Activated CD4-positive, alpha-beta T cell treated with anti-CD3 and anti-CD28 coated beads, Interleukin-2, amount 50 U/mL, for 4 hours (primary cell): ENCODE data around the gene NUP210.

Experiments
- DNase-seq, 2 experiments: peaks; one replicate each; pipeline ENCODE4 v3.0.0-alpha.2; 2020

NUP210 gene

GRCh38 chr3:13286873-13287272, 133.2 kb downstream of the NUP210 start:
- no peak for DNase-seq

GRCh38 chr3:13285007-13285567, 135.0 kb downstream of the NUP210 start:
- no peak for DNase-seq

DNA sequence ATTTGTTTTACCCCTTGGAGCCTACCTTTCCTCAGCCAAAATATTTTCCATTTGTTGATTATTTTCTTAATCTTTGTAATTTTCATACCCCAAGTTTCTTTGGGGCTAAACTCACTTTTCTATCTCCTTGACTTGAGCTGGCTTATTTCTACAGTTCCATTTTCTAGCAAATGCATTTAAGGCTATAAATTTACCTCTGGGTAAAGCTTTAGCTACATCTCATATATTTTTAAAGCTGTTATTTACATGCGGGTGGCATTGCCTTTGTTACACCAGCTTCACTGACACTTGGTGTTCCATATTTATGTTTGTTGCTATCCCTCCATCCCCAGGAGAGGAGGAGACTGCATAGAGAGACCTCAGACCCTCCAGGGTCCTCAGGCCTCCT, 136.3 kb downstream of the NUP210 start:
- DNase-seq, result no peak

DNA sequence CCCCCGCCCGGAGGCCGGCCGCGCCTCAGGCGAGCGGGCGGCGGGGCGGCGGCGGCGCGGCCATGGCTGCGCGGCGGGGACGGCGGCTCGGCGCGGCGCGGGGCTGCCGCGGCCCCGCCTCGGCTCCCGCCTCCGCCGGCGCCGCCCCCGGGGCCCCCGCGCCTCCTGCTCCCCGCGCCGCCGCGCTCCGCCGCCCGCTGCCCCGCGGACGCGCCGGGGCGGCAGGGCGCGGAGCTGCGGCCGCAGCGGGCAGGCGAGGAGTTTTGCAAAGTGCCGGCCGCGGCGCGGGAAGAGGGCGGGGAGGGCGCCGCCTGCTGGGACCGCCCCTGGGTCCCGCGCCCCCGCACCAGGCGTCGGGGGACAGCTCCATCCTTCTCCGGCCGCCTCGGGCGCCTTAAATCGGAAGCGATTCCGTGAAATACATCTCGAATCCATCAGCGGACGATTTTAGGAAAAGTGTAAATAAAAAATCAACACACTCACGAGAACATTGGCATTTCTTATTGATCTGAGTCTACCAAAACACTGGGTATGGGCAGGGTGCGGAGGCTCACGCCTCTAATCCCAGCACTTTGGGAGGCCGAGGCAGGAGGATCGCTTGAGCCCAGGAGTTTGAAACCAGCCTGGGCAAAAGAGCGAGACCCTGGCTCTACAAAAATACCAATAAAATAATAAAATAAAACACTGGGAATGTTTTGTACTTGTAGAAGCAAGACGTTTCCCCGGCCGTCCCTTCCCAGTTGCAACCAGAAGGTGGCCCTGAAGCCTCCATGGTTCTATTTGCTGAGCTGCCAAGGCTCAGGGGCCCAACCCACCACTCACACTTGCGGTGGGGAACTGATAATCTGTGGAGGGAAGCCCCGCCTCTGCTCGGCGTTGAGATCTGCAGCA, 136.9 kb downstream of the NUP210 start:
- DNase-seq, result no peak

DNA sequence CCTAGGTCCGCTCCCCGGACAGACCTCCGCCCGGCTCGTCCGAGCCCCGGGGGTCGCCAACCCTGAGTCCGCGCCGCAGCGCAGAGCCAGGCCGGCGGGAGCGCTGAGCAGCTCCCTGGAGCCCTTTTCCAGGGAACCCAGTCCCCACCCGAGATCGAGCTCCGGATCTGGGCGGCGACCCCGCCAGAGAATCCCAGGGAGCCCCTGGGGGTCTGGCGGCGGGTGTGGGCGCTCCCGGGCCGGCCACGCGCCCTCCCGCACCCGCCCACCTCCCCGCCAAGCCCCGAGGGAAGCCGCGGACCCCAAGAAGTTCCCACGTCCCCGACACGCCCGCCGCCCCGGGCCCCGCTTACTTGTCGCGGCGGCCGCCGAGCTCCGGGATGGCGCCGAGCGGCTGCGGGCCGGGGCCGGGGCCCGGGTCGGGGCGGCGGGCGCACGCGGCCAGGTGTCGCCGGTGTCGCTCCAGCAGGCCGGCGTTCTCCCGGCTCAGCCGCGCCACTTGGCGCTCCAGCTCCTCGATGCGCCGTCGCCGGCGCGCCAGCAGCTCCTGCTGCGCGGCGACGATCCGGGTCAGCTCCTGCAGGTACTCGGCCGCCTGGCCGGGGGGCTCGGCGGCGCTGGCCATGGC, 137.7 kb downstream of the NUP210 start:
- no peak for DNase-seq

- DNase-seq, result no peak
Observed at GRCh38 chr3:13281507-13282357, 138.4 kb downstream of the NUP210 start.

DNA sequence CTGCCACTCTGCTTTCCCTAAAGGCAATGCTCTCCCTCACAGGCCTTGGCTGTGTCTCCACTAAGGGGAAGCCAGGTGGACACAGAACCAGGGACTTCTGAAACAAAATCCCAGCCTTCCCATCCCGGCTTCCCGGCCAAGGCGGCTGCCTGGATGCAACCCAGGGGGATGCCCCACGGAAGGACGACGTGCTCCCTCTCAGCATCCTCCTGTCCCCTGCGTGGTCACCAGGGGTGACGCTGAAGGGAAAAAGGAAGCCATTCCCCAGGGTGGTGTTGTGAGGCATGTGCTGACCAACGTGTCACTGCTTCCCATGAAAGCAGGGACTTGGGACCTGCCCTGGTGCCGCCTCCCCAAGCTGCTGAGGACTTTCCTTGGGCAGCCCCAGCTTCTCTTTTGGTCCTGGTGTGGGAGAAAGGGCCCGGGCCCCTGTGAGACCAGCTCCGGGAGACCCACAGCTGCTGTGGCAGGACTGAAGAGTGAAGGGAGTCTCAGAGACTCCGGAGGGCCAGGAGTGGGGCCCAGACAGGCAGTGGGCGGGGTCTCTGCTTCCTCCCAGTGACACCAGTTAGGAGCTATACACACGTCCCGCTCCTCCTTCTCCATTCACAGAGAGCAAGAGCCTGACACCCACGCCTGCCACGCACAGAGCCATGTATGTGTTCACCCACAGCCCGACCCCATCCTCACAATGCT, 139.2 kb downstream of the NUP210 start:
- no peak for DNase-seq

DNA sequence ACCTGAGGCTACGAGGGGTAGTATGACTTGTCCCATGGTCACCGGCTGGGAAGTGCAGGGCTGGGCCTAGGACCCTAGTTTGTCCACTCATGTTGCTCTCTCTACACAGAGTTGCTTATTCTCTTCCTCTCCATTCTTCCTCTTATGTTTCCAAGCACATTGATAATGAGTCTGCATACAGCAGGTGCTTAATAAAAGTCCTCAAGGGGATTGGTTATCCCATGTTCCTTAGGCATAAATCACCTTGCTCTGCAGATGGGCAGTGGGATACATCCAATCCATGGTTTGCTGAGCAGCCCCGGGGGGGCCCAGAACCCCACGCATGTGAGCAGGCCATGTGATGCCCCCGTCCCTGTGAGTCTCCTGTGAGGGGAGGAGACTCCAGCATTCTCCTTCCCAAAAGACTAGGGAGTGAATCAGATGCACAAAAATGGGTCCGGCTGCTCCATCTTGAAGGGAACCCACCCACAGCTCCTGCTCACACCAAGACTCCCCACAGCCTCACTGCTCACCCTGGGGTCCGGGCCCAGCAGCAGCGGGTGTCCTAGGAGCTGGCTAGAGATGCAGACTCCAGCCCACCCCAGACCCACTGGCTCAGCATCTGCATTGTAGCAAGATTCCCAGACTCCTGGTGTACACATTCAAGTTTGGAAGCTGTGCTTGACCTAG, 139.9 kb downstream of the NUP210 start:
- DNase-seq, result no peak

GRCh38 chr3:13279532-13279910, 140.6 kb downstream of the NUP210 start:
- no peak for DNase-seq

DNA sequence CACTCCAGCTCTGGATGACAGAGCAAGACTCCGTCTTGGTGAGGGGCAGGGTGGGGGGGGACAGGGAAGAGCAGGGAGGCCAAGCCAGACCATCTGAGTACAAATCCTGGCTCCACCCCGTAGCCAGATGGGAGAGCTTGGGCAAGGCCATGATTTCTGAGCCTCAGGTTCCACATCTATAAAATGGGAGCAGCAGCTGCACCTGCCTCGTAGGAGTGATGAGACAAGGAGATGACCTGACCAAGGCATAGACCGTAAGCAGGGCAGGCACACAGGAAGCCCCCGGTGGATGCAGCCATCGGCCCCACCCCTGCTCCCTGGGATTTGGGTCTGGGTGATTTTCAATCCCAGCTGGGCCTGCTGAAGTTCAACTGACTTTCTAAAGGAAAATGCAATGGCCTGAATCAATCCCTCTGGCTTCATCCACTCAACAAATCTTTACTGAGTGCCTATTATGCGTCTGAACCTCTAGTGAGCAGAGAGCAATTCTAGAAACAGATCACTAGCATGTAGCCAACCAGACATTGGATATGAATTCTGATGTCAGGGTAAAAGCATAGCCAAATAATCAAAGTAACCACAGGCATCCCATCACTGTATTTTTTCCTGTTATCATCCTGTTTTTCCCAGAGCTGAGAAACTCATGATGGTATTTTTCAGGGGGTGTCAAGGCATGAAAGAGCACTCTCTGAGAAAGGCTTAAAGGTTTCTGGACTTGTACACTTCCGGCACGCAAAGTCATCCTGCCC, 141.2 kb downstream of the NUP210 start:
- no peak for DNase-seq

DNA sequence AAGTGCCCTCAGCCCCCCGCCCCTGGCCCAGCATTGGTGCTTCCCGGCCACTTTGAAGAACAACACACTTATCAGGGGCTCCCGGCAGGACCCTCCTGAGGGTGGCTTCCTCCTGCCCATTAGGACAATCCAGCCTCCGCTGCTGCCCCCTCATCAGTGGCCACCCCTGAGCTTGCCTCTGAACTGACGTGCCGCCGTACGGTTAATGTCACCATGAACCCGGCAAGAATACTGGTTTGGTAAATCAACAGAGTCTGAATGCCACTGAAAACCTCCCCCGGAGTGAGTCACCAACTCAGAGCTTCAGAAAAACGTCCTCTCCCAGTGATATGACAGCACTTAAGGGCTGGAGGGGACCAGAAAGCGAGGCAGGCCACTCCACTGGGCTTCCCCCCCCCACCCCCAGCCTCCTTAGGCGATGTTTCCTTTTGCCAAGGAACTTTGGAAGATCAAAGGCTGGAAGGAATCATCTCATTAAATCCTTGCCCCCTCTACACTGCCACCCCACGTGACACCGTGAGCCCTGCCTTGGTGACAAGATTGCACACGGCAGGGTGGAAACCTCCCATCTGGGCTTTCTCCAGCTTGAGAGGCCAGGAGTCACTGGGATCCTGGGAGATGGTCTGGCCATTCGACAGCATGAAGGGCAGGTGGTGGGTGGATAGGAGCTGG, 142.1 kb downstream of the NUP210 start:
- no peak for DNase-seq

DNA sequence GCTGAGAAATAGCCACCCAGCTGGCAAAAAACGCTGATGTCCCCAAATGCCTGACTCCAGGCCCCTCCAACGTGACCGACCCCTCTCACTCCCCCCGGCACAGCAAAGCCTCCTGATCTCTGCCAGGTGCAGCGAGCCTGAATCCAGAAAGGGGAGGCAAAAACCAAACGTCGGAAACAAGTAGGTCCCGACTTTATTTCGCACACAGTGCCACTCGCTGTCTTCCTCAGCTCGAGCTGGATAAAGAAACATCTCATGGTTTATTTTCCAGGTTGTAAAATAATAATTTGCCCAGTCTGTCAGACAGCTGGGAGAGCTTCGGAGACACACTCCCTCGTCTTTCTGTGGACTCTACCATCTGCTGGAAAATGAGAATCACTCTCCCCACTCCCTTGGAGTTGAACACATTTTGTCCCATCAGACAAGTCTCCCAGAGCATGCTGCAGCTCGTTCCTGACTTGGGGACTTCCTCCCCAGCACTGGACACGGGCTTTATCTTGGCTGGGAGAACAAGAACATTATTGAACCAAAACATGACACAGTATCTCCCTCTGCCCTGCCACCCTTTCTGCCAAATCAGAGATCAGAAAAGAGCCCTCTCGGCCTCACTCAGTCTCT, 142.8 kb downstream of the NUP210 start:
- DNase-seq, result no peak

GRCh38 chr3:13276438-13277195, 143.5 kb downstream of the NUP210 start:
- DNase-seq, result no peak

- DNase-seq, result no peak
Observed at GRCh38 chr3:13275376-13276005, 144.6 kb downstream of the NUP210 start.

DNA sequence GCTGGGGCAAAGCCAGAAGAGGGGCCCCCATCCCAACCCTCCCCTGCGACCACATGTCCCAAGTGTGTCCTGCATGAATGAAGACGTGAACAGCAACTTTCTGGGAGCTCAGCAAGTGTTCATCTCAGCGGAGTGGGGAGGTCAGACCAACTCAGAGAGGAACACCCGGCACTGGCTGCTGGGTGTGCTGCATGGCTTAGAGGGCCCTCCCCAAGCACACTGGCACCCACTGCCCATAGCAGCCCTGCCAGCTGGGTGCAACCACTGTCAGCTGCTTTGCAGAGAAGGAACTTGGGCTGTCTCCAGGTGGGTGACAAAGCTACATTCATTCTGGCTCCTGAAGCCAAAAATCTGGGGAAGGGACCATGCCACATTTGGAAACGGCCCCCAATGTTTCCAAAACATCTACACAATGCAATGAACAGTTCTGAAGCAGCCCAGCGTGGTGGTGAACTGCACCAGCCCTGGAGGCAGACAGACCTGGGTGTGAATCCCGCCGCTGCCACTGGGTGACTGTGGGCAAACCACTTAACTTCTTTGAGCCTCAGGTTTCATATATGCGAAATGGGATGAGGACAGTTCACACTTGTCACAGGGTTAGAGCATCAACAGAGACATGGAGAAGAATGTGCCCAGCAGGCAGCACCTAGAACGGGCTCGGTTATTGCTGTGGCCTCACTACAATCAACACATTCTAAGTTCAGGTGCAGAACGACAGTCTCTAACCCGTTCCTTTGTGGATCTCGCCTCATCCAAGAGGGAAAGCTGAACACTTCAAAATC, 145.4 kb downstream of the NUP210 start:
- DNase-seq, result no peak

GRCh38 chr3:13274125-13274524, 146.0 kb downstream of the NUP210 start:
- DNase-seq, result no peak

- no peak for DNase-seq
Observed at GRCh38 chr3:13273604-13274105, 146.5 kb downstream of the NUP210 start.
